Progenitor cell of endocrine pancreas (in vitro differentiated cells): Measurements from ENCODE around the gene PNPLA3. TPM values are rescaled to one million over a fixed set of nuclear protein-coding genes. Genes with fewer than 3 reads are reported as not detected.

Experiments
- DNase-seq: peaks from one replicate; pipeline ENCODE4 v3.0.0; 2021; ENCODE audit warnings: low spot score; ENCODE audit not compliant: unreplicated experiment
- H3K27ac Mint-ChIP-seq: 2 replicates; pipeline ENCODE4 v1.8.0; 2021; ENCODE audit warnings: mild to moderate bottlenecking, moderate library complexity, mixed read lengths
- H3K27me3 Mint-ChIP-seq: 2 replicates; pipeline ENCODE4 v1.8.0; 2021; ENCODE audit warnings: mixed read lengths
- H3K36me3 Mint-ChIP-seq: 2 replicates; pipeline ENCODE4 v1.8.0; 2022; ENCODE audit warnings: mixed read lengths; ENCODE audit not compliant: insufficient read depth
- H3K4me1 Mint-ChIP-seq: 2 replicates; pipeline ENCODE4 v1.8.0; 2021; ENCODE audit warnings: low read depth, mixed read lengths
- H3K4me3 Mint-ChIP-seq: 2 replicates; pipeline ENCODE4 v1.8.0; 2021; ENCODE audit warnings: low read depth, mild to moderate bottlenecking, moderate library complexity, mixed read lengths
- H3K9me3 Mint-ChIP-seq: 2 replicates; pipeline ENCODE4 v1.8.0; 2021; ENCODE audit warnings: low read depth, mixed read lengths
- total RNA-seq: library from RNA; stranded (reverse); gene quantifications from 2 replicates; pipeline ENCODE4 v1.2.1, GENCODE V29; 2021
- TF ChIP-seq, protein P1 (sequence below): fragments of 200-600 bp; sonication (generic); IDR thresholded peaks from one replicate; pipeline ENCODE4 v1.5.0; 2021; ENCODE audit warnings: antibody characterized with exemption, mild to moderate bottlenecking; ENCODE audit not compliant: unreplicated experiment

PNPLA3 gene
- total RNA-seq, 1 donor from 2014 or later = 11.4 TPM

DNA sequence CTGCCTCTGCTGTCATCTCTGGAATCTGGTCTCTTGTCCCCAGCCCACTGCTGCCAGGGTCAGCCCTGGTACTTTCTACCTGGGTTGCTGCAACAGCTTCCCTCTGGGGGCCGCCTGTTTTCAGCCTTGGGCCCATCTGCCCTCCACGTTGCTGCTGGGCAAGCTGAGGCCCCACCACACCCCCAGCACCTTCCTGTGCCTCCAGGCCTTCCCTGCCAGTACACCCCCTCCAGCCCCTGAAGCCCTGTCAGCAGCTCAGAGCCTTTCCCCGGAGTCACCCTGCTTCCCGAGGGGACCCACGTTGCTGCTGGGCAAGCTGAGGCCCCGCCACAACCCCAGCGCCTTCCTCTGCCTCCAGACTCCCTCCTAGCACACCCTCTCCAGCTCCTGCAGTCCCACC, 28.4 kb downstream of the PNPLA3 start:
- TF ChIP-seq, protein P1, sequence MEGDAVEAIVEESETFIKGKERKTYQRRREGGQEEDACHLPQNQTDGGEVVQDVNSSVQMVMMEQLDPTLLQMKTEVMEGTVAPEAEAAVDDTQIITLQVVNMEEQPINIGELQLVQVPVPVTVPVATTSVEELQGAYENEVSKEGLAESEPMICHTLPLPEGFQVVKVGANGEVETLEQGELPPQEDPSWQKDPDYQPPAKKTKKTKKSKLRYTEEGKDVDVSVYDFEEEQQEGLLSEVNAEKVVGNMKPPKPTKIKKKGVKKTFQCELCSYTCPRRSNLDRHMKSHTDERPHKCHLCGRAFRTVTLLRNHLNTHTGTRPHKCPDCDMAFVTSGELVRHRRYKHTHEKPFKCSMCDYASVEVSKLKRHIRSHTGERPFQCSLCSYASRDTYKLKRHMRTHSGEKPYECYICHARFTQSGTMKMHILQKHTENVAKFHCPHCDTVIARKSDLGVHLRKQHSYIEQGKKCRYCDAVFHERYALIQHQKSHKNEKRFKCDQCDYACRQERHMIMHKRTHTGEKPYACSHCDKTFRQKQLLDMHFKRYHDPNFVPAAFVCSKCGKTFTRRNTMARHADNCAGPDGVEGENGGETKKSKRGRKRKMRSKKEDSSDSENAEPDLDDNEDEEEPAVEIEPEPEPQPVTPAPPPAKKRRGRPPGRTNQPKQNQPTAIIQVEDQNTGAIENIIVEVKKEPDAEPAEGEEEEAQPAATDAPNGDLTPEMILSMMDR = no peak
- Mint-ChIP-seq H3K36me3 (peaks cover 2% of the 10 kb centered on the region), H3K9me3 (no peaks in the 10 kb centered on the region), H3K27me3 (no peaks in the 10 kb centered on the region), H3K27ac (no peak overlapping the region), H3K4me3 (no peak overlapping the region), H3K4me1 (peaks cover 19% of the 10 kb centered on the region)
- no peak for DNase-seq

- Mint-ChIP-seq H3K27ac (peak overlapping the region; percentile 63), H3K27me3 (no peaks in the 10 kb centered on the region), H3K4me3 (peak overlapping the region; percentile 95), H3K4me1 (peaks cover 24% of the 10 kb centered on the region), H3K9me3 (no peaks in the 10 kb centered on the region), H3K36me3 (peaks cover 2% of the 10 kb centered on the region)
- no peak for DNase-seq
- TF ChIP-seq, protein P1 = no peak
Observed at GRCh38 chr22:43953988-43954785, 30.6 kb downstream of the PNPLA3 start.

DNA sequence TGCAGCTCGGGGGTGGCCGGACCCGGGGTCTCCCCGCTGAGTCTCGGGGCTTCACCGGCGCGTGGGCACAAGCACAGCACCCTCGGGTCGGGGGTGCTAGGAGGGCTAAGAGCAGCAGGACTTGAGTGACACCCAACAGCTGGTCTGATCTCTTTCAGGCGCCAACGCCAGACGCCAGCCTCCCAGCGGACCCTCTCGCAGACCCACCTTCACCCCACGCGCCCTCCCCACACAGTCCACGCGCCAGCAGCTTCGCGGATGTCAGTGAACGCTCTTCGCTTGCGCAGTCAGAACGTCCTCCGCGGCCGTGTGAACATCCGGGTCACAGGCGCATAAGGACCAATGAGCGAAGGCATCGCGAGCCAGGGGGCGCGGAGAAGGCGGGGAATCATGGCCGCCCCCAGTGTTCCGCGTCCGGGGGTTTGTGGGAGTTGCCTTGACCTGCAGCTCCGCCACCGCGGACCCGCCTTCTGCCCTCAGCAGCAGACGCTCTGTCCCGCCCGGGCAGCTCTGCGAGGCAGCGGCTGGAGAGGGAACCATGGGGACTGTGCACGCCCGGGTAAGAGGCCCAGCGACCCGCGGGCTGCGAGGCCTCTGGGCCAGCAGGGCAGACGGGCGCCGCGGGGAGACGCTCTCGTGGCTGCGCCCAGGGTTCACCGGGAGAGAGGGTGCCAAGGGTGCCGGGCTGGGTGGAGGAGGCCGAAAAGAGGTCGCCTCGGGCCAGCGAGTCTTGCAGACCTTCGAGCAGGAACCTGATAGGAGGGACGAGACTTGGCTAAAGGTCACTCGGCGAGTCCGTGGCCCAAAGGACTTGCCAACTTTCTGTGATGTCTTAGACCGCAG, 31.7 kb downstream of the PNPLA3 start, which contains the start of gene SAMM50:
TSS of gene SAMM50 (plus strand) at position 403 of the 843 bp plus-strand sequence. CDS start at position 539, 136 bp downstream.
- Mint-ChIP-seq H3K27me3 (no peaks in the 10 kb centered on the region), H3K9me3 (no peaks in the 10 kb centered on the region), H3K36me3 (peaks cover 2% of the 10 kb centered on the region), H3K4me3 (peak within 1 kb of the TSS; percentile 95), H3K27ac (peak within 1 kb of the TSS; percentile 95), H3K4me1 (peaks cover 24% of the 10 kb centered on the region)
- TF ChIP-seq, protein P1 = no peak
- peak; percentile 82 for DNase-seq

GRCh38 chr22:43955883-43956782, 32.5 kb downstream of the PNPLA3 start:
- Mint-ChIP-seq H3K27me3 (no peaks in the 10 kb centered on the region), H3K36me3 (peaks cover 2% of the 10 kb centered on the region), H3K27ac (peak overlapping the region; percentile 95), H3K9me3 (no peaks in the 10 kb centered on the region), H3K4me1 (peaks cover 24% of the 10 kb centered on the region), H3K4me3 (peak overlapping the region; percentile 95)
- TF ChIP-seq, protein P1 = no peak
- DNase-seq = no peak
